OCI-LY7 (cell line): ENCODE data around the gene TFRC.
"Not testable (repeated sequence)": the region's sequence is repeated elsewhere in the genome, so short reads cannot be mapped to it uniquely, and the experiment has no call there.

ENCODE experiments used
- CTCF ChIP-seq: fragments of 200-600 bp; sonication (generic); conservative IDR thresholded peaks from 2 replicates; pipeline ENCODE4 v1.5.1; 2014; ENCODE audit warnings: mild to moderate bottlenecking, antibody characterized with exemption, low read length, moderate library complexity, mixed read lengths
- EZH2phosphoT487 ChIP-seq: fragments of 200-600 bp; sonication (generic); IDR thresholded peaks from 2 replicates; pipeline ENCODE4 v1.6.1; 2018; ENCODE audit warnings: low read depth, borderline replicate concordance, mild to moderate bottlenecking, mixed run types, antibody characterized with exemption, low read length, moderate library complexity, mixed read lengths

DNA sequence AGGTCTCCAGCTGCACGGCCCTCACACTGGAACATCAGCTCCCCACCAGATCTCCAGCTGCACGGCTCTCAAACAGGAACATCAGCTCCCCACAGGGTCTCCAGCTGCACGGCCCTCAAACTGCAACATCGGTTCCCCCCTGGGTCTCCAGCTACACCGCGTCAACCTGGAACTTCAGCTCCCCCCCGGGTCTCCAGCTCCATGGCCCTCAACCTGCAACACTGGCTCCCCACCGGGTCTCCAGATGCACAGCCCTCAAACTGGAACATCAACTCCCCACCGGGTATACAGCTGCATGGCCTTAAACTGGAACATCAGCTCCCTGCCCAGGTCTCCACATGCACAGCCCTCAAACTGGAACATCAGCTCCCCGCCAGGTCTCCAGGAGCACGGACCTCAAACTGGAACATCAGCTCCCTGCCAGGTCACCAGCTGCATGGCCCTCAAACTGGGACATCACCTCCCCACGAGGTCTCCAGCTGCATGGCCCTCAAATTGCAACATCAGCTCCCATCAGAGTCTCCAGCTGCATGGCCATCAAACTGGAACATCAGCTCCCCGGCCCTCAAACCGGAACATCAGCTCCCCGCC, 81.4 kb downstream of the TFRC start:
- not testable (repeated sequence) for TF ChIP-seq CTCF, EZH2phosphoT487
